Lung (tissue), 12 donors: ENCODE results near the gene MPL. TPM values are rescaled to one million over a fixed set of nuclear protein-coding genes. Genes with fewer than 3 reads are reported as not detected.

Source experiments
- ATAC-seq: fragments of 200-7000 bp; cut with Tn5 transposase; one replicate; pipeline ENCODE4 v1.9.1; 2020; ENCODE audit warnings: moderate number of reproducible peaks; ENCODE audit not compliant: insufficient read depth, low FRiP score
- DNase-seq, 3 donors: peaks; one replicate each; pipeline ENCODE4 v3.0.0-alpha.2; 2013 to 2017
- H3K27ac ChIP-seq, 2 donors: one replicate each; pipeline ENCODE4 v1.5.1; 2013; ENCODE audit warnings: mild to moderate bottlenecking in 2 of 2, moderate library complexity in 2 of 2, control low read depth in 1 of 2, inconsistent platforms in 1 of 2, low read depth in 1 of 2, low read length in 1 of 2
- H3K27me3 ChIP-seq, 3 donors: one replicate each; pipeline ENCODE4 v1.5.1; 2013; ENCODE audit warnings: low read length in 2 of 3; ENCODE audit not compliant: control insufficient read depth in 3 of 3, insufficient read depth in 3 of 3
- H3K36me3 ChIP-seq, 4 donors: one replicate each; pipeline ENCODE4 v1.5.1; 2013; ENCODE audit warnings: low read length in 4 of 4, mild to moderate bottlenecking in 1 of 4, moderate library complexity in 1 of 4; ENCODE audit not compliant: control insufficient read depth in 4 of 4, insufficient read depth in 4 of 4
- H3K4me1 ChIP-seq, 5 donors: one replicate each; pipeline ENCODE4 v1.5.1; 2013; ENCODE audit warnings: low read length in 5 of 5, mild to moderate bottlenecking in 2 of 5, moderate library complexity in 1 of 5; ENCODE audit not compliant: control insufficient read depth in 5 of 5, insufficient read depth in 5 of 5
- H3K4me3 ChIP-seq: one replicate; pipeline ENCODE4 v1.5.1; 2013; ENCODE audit warnings: mild to moderate bottlenecking, control low read depth, moderate library complexity
- H3K9ac ChIP-seq, 2 donors: one replicate each; pipeline ENCODE4 v1.5.1; 2013; ENCODE audit warnings: low read length in 2 of 2, control low read depth in 1 of 2; ENCODE audit not compliant: insufficient read depth in 1 of 2
- H3K9me3 ChIP-seq, 4 donors: one replicate each; pipeline ENCODE4 v1.5.1; 2013; ENCODE audit warnings: low read length in 3 of 4, mild to moderate bottlenecking in 1 of 4, moderate library complexity in 1 of 4; ENCODE audit not compliant: control insufficient read depth in 4 of 4, insufficient read depth in 3 of 4
- WGBS, 2 donors: extraction: QIAGEN DNeasy Blood & Tissue Kit; methylation state at CpG; one replicate each; pipeline ENCODE4 v1.1.7; 2013; 5-methylcytosine and 5-hydroxymethylcytosine counted together
- polyA plus RNA-seq, 2 donors: library from polyadenylated mRNA; stranded (reverse); fragments of 200-250 nt; gene quantifications; one replicate each; pipeline ENCODE4 v1.2.1, GENCODE V29; 2013
- total RNA-seq, 2 donors: library from RNA; depleted of rRNA in 1 of 2; stranded (reverse); fragments of >200 nt in 1 of 2; gene quantifications; one replicate each; pipeline ENCODE4 v1.2.1, GENCODE V29; 2014 to 2021
- TF ChIP-seq, protein P1 (sequence below): IDR thresholded peaks from 2 replicates; pipeline ENCODE4 v1.5.1; 2012; ENCODE audit warnings: mild to moderate bottlenecking; ENCODE audit errors: control extremely low read depth, extremely low read depth
- donor health status: control.
- donor health status: control.
- donor health status: Bipolar disorder and iron deficiency.
- donor health status: healthy.
- donor health status: DM: yes; HTN: yes; CAD: no.

Gene MPL
- total and polyA plus RNA-seq, 4 donors: 0.12 to 0.67 (median 0.43) TPM

DNA sequence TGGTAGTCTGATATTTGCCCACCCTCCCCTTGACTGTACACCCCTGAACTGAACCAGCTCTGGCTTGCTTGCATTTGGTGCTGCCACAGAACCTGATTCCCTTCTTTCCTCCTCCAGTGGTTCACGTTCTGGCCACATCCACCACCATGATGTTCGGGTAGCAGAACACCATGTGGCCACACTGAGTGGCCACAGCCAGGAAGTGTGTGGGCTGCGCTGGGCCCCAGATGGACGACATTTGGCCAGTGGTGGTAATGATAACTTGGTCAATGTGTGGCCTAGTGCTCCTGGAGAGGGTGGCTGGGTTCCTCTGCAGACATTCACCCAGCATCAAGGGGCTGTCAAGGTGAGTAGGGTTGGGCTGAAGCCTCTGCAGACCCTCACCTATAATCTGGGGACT is 23.0 kb downstream of the MPL start:
- Histone ChIP-seq H3K27ac (no peak overlapping the region), H3K4me1 (peaks cover 0 to 31% (median 6%) of the 10 kb centered on the region in 5 donors), H3K9ac (no peak overlapping the region), H3K27me3 (no peaks in the 10 kb centered on the region), H3K4me3 (no peak overlapping the region), H3K9me3 (no peaks in the 10 kb centered on the region), H3K36me3 (peaks cover 11 to 40% (median 28%) of the 10 kb centered on the region in 4 donors)
- WGBS, 2 donors: 70 to 79% methylated on average over 4 of the region's 4 CpGs
- ATAC-seq (no peak), DNase-seq (no peak)
- TF ChIP-seq, protein P1, sequence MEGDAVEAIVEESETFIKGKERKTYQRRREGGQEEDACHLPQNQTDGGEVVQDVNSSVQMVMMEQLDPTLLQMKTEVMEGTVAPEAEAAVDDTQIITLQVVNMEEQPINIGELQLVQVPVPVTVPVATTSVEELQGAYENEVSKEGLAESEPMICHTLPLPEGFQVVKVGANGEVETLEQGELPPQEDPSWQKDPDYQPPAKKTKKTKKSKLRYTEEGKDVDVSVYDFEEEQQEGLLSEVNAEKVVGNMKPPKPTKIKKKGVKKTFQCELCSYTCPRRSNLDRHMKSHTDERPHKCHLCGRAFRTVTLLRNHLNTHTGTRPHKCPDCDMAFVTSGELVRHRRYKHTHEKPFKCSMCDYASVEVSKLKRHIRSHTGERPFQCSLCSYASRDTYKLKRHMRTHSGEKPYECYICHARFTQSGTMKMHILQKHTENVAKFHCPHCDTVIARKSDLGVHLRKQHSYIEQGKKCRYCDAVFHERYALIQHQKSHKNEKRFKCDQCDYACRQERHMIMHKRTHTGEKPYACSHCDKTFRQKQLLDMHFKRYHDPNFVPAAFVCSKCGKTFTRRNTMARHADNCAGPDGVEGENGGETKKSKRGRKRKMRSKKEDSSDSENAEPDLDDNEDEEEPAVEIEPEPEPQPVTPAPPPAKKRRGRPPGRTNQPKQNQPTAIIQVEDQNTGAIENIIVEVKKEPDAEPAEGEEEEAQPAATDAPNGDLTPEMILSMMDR: no peak

DNA sequence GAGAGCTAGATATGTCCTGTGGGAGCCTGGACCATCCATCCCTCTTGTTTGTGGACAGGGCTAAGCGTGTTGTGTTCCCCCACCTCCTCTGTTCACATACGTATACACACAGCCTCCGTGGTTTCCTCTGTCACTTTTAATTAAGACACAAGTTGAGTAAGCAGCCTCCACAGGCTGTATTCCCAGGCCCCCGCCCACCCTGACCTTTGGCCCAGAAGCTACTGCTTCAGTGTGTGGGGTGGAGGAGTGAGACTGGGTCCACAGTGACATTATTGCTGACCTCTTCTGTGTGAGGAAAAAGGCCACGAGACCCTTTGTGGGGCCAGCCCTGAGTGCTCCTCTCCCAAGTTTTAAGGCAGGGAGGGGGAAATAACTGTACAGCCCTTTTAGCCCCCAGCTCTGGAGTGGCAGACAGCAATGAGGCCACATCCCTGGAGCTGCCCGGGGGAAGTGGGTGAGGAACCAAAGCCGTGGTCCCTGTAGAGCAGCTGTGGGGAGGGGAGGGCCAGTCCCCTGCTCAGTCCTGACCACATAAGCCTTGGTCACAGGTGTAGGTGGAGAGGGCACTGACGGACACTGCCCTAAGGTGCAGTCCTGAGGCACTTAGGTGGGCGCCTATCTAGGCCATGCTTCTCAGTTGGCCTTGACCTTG is 25.8 kb downstream of the MPL start:
- no peak overlapping the region for H3K27ac ChIP-seq
- no peak overlapping the region for H3K9ac ChIP-seq
- H3K9me3 ChIP-seq: no peaks in the 10 kb centered on the region
- DNase-seq (no peak), ATAC-seq (no peak)
- peaks cover 11 to 40% (median 29%) of the 10 kb centered on the region in 4 donors for H3K36me3 ChIP-seq
- peaks cover 0 to 35% (median 13%) of the 10 kb centered on the region in 5 donors for H3K4me1 ChIP-seq
- H3K27me3 ChIP-seq: no peaks in the 10 kb centered on the region
- 67 to 70% methylated on average over 9 of the region's 9 CpGs for WGBS, 2 donors
- TF ChIP-seq, protein P1: no peak
- no peak overlapping the region for H3K4me3 ChIP-seq

DNA sequence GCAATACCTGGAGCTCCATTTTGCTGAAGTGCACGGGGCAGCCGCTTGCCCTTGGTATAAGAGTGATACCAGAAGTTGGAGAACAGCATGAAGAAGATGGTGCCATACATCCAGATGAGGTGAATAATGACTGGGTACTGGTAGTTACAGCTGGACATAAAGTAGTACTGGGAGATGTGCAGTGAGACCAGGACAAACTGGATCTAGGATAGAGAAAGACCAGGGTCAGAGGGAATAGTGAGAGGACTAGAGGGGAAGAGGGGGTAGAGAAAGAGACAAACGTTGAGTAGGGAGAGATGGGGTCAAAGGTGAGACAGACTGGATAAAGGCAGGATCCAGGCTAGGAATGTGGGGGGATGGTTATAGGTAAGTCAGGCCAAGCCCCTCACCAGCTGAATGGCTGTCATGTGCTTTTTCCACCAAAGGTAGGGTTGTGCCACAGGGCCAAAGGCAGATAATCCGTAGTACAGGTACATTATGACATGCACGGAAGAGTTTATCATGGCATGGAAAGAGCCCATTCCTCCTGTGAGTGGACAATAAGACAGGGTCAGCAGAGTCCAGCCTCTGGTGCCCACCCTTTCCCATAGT is 26.4 kb downstream of the MPL start:
- H3K4me1 ChIP-seq: peaks cover 4 to 40% (median 11%) of the 10 kb centered on the region in 5 donors
- H3K4me3 ChIP-seq: no peak overlapping the region
- DNase-seq (no peak), ATAC-seq (no peak)
- H3K9ac ChIP-seq: no peak overlapping the region
- 83 to 87% methylated on average over 5 of the region's 5 CpGs for WGBS, 2 donors
- H3K27me3 ChIP-seq: no peaks in the 10 kb centered on the region
- no peak overlapping the region for H3K27ac ChIP-seq
- no peaks in the 10 kb centered on the region for H3K9me3 ChIP-seq
- TF ChIP-seq, protein P1: no peak
- peaks cover 11 to 40% (median 29%) of the 10 kb centered on the region in 4 donors for H3K36me3 ChIP-seq
